ENCODE results near the gene TIMM8A. TPM values are rescaled to one million over a fixed set of nuclear protein-coding genes. Genes with fewer than 3 reads are reported as not detected.
"Not testable (repeated sequence)": the region's sequence is repeated elsewhere in the genome, so short reads cannot be mapped to it uniquely, and the experiment has no call there.

The TIMM8A gene
- total RNA-seq, 2 experiments from 2014 or later, result 42.8 to 44.4 TPM

DNA sequence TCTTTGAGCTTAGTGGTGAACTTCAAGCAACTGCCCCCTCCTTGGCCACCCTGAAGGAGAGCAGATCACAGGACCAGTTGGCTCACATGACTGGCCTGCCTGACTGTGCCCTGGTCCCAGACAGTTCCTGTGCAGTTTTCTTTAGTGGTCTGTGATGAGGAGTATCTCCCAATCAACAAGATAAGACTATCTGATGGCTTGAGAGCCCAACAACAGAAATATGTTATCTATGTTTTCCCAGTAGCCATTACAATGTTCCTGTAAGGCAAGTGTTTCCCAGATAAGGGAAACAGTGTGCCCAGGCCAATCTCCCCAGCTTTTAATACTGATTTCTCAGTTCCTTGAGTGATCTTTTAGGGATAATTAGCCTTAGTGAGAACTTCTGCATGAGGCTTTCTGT is 14.2 kb upstream of the TIMM8A start:
- POLR2A ChIA-PET, result no interaction called here
- CTCF ChIA-PET, result no interaction called here

DNA sequence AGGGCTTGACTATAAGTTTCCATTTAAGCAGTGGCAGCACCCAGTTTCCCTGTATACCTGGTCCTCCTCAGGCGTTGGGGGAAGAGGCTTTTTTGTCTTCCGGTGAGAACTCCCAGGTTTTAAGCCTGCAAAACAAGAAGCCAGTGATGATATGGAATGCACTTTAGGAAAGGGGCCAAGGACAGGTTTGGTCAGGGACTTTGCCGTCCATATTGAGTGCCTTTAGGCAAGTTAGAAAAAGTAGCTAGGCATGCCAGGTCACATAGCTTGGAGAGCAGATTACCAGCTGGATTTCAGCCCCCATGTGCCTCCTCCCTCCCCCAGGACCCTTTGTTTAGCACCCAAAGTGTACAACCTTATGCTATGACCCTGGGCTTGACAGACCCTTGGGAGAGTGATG is 13.6 kb upstream of the TIMM8A start:
- ChIA-PET POLR2A (no interaction called here), CTCF (no interaction called here)

- ChIA-PET POLR2A (no interaction called here), CTCF (no interaction called here)
Observed at GRCh38 chrX:101360390-101360789, 11.8 kb upstream of the TIMM8A start.

DNA sequence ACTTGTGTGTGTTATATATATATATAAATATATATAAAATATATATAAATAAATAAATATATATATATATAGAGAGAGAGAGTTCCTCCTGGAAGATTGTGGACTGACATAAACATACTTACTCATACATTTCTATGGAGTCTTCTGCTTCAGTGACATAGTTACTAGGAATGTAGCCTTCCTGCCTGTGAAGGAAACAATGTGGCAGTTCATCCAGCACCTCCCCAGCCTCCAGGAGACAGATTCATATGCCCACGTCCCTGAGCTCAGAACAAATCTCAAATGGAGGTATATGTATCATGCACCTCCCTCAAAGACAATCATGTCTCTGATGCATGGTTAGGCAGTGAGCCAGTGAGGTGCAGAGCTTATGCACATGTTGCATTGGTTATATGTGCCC is 11.4 kb upstream of the TIMM8A start:
- ChIA-PET POLR2A (no interaction called here), CTCF (no interaction called here)

DNA sequence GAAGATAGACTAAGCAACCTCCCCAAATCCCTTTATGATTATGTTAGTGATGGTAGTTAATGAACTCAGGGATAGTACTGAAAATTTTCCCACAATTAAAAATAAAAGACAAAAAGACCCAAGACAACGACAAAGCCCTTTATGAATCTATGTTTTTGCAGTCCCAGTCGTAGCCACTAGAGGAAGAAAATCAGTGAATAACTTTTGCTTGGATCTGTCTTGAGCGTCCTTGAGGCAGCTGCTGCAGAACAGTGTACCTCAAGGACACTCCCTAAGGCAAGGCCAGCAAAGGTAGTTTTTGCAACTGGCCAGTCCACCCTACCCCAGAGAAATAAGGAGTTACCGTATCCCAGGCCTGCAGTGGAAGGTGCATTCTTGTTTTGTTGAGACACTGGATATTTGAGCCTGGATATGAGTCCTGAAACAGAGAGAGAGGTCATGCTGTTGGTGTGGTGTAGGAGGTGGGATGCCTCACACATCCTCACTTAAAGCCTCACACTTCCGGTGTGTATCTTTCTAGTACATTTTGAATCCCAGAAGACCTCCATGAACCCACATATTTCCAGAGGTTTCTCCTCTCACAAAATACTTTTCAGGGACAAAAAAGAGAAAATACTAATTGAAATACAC is 8.7 kb upstream of the TIMM8A start:
- ChIA-PET CTCF (no interaction called here), POLR2A (no interaction called here)

DNA sequence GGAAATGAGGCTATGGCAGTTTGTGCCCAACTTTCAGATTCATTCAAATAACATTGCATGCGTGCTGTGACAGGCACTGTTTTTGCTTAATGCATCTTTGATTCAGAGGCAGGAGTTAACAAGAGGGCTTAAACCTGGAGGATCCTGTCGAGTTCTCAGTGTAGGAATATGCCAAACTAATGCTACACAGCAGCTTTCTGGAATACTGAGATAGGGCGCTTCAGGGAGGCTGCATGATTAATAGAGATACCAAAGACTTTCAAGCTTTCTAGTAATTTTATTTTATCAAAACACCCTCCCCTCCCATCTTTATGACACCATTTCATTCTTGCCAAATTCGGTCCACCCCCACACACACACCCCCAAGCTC is 636 bp upstream of the TIMM8A start:
- ChIA-PET CTCF (interaction anchor here (3.4 kb wide), 1 partner anchor 41 kb away, joined by 11 read pairs; the partner anchor contains the start of gene RPL36A), POLR2A (interaction anchor here (0.5 to 2.0 kb wide), 2 partner anchors 41 to 65 kb away, joined by 3 to 14 read pairs; partner anchors contain the start of gene RPL36A)

DNA sequence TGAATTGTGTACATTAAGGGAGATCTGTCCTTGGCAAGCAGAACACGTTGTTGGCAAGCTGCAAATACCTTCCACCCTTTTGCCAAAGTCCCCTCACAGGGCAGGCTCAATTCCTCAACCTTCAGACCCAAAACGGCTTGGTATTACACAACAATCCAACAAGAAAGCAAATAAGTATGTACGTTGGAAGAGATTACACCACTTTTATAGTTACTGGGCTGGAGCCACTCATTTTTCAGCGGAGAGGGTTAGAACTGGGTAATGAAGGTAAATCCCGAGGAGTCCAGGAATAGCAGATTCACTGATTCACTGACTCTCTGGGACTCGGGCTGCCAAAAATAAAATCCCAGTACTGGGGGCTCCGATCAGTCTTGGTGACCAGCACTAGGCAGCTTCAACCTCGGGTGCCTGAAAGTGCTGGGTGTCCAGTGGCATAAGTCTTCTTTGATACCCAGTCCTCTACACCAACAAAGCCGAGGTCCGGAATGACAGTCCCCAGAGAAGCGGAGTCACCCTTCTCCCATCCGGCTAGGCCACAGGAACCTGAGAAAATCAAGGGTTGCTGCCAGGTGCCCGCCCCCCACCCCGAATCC is 587 bp downstream of the TIMM8A start:
- ChIA-PET POLR2A (interaction anchor here (0.6 to 2.0 kb wide), 4 partner anchors 43 to 584 kb away, joined by 3 to 14 read pairs (median 3); partner anchors contain the start of genes GLA, RPL36A and ZMAT1), CTCF (interaction anchor here (3.4 kb wide), 1 partner anchor 43 kb away, joined by 11 read pairs; the partner anchor contains the start of gene RPL36A)

- CTCF ChIA-PET, result no interaction called here
- POLR2A ChIA-PET, result no interaction called here
Observed at GRCh38 chrX:101337776-101338271, 10.7 kb downstream of the TIMM8A start.

DNA sequence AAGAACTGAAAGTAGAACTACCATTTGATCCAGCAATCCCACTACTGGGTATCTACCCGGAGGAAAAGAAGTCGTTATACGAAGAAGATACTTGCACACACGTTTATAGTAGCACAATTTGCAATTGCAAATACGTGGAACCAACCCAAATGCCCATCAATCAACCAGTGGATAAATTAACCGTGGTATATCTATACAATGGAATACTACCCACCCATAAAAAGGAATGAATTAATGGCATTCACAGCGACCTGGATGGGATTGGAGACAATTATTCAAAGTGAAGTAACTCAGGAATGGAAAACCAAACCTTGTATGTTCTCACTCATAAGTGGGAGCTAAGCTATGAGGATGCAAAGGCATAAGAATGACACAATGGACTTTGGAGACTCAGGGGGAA is 14.2 kb downstream of the TIMM8A start:
- CTCF ChIA-PET, POLR2A ChIA-PET: not testable (repeated sequence)

- POLR2A ChIA-PET, CTCF ChIA-PET: not testable (repeated sequence)
Observed at GRCh38 chrX:101326600-101326999, 21.9 kb downstream of the TIMM8A start.

DNA sequence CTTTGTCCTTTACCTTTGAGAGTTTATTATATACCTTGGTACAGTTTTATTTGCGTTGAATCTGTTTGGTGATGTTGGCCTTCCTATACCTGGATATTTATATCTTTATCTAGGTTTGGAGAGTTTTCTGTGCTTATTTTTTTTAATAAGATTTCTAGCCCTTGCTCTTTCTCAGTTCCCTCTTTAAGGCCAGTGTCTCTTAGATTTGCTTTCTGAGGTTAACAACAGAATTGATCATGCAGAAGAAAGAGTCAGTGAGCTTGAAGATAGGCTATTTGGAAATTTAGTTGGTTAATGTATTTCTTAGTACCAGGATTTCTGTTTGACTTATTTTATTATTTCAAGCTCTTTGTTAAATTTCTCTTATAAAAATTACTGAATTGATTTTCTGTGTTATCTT is 44.8 kb downstream of the TIMM8A start:
- ChIA-PET POLR2A (interaction anchor here (0.6 kb wide), 1 partner anchor 126 kb away, joined by 3 read pairs; no protein-coding TSS in a partner anchor), CTCF (no interaction called here)

Other genes starting within 250 kb of the TIMM8A start
- gene DRP2, start 129.0 kb downstream of the TIMM8A start, total RNA-seq, result under 1 TPM; 0.17 to 0.34 TPM
- under 1 TPM in 1 of 2 experiments, not detected in 1; 0.08 TPM for gene TAF7L, start 57.4 kb downstream of the TIMM8A start, total RNA-seq
- gene BTK, start 37.4 kb upstream of the TIMM8A start, total RNA-seq, result under 1 TPM; 0.74 to 0.80 TPM
- 100 to 1,000 TPM; 326 to 390 TPM for gene RPL36A, start 42.3 kb upstream of the TIMM8A start, total RNA-seq
- 10 to 100 TPM; 52.3 to 58.2 TPM for gene GLA, start 59.2 kb upstream of the TIMM8A start, total RNA-seq
- 10 to 100 TPM; 19.2 to 20.3 TPM for gene HNRNPH2, start 59.5 kb upstream of the TIMM8A start, total RNA-seq
- 1 to 10 TPM; 4.6 to 4.7 TPM for gene ARMCX4, start 136.7 kb upstream of the TIMM8A start, total RNA-seq
- 1 to 10 TPM; 2.5 to 2.8 TPM for gene ARMCX1, start 201.8 kb upstream of the TIMM8A start, total RNA-seq